GM23338 (cell line): ENCODE measurements around the gene IFNL3. TPM values are rescaled to one million over a fixed set of nuclear protein-coding genes. Genes with fewer than 3 reads are reported as not detected.
"Not testable (repeated sequence)": the region's sequence is repeated elsewhere in the genome, so short reads cannot be mapped to it uniquely, and the experiment has no call there.

Experiments used
- ATAC-seq: fragments of 200-7000 bp; cut with Tn5 transposase; 3 replicates; pipeline ENCODE4 v1.9.1; 2020
- DNase-seq: peaks from one replicate; pipeline ENCODE4 v3.0.0-alpha.2; 2015; ENCODE audit warnings: low spot score
- H2AFZ ChIP-seq: fragments of 200-600 bp; sonication (generic); 2 replicates; pipeline ENCODE4 v1.8.0; 2016; ENCODE audit warnings: antibody characterized with exemption, mild to moderate bottlenecking, moderate library complexity
- H3F3A ChIP-seq: fragments of 200-600 bp; sonication (generic); replicated peaks from 2 replicates; pipeline ENCODE4 v1.8.0; 2017; ENCODE audit warnings: antibody characterized with exemption, mixed run types, low read depth
- H3K27ac ChIP-seq: fragments of 200-600 bp; sonication (generic); 2 replicates; pipeline ENCODE4 v1.6.1; 2016; ENCODE audit warnings: low read depth
- H3K27me3 ChIP-seq: fragments of 200-600 bp; sonication (generic); 2 replicates; pipeline ENCODE4 v1.8.0; 2016; ENCODE audit warnings: mild to moderate bottlenecking, mixed run types, moderate library complexity; ENCODE audit not compliant: insufficient read depth
- H3K36me3 ChIP-seq: fragments of 200-600 bp; sonication (generic); 2 replicates; pipeline ENCODE4 v1.8.0; 2016; ENCODE audit warnings: mild to moderate bottlenecking; ENCODE audit not compliant: insufficient read depth
- H3K4me1 ChIP-seq: fragments of 200-600 bp; sonication (generic); 2 replicates; pipeline ENCODE4 v1.8.0; 2016; ENCODE audit warnings: mild to moderate bottlenecking, moderate library complexity; ENCODE audit not compliant: insufficient read depth
- H3K4me2 ChIP-seq: fragments of 200-600 bp; sonication (generic); 2 replicates; pipeline ENCODE4 v1.7.1; 2017; ENCODE audit warnings: mixed run types
- H3K4me3 ChIP-seq: fragments of 200-600 bp; sonication (generic); 2 replicates; pipeline ENCODE4 v1.6.1; 2016; ENCODE audit warnings: mixed run types
- H3K79me2 ChIP-seq: fragments of 200-600 bp; sonication (generic); replicated peaks from 2 replicates; pipeline ENCODE4 v1.8.0; 2017; ENCODE audit warnings: mild to moderate bottlenecking; ENCODE audit not compliant: insufficient read depth
- H3K9me2 ChIP-seq: fragments of 200-600 bp; sonication (generic); 2 replicates; pipeline ENCODE4 v1.8.0; 2017; ENCODE audit not compliant: insufficient read depth
- H4K20me1 ChIP-seq: fragments of 200-600 bp; sonication (generic); replicated peaks from 2 replicates; pipeline ENCODE4 v1.8.0; 2017; ENCODE audit warnings: mild to moderate bottlenecking; ENCODE audit not compliant: insufficient read depth
- H3K27ac Mint-ChIP-seq: 2 replicates; pipeline ENCODE4 v1.8.0; 2020; ENCODE audit warnings: inconsistent platforms, mild to moderate bottlenecking, moderate library complexity, mixed read lengths
- H3K27me3 Mint-ChIP-seq: 3 replicates; pipeline ENCODE4 v1.8.0; 2022; ENCODE audit warnings: low read depth, mild to moderate bottlenecking, moderate library complexity, mixed read lengths, inconsistent platforms; ENCODE audit not compliant: insufficient read depth, poor library complexity
- H3K36me3 Mint-ChIP-seq: 3 replicates; pipeline ENCODE4 v1.8.0; 2021; ENCODE audit warnings: low read depth, mild to moderate bottlenecking, inconsistent platforms, moderate library complexity, mixed read lengths
- H3K4me1 Mint-ChIP-seq: 3 replicates; pipeline ENCODE4 v1.8.0; 2020; ENCODE audit warnings: mild to moderate bottlenecking, inconsistent platforms, mixed read lengths
- H3K4me3 Mint-ChIP-seq: 3 replicates; pipeline ENCODE4 v1.8.0; 2021; ENCODE audit warnings: moderate library complexity, mild to moderate bottlenecking, inconsistent platforms, mixed read lengths
- H3K9me3 Mint-ChIP-seq: 3 replicates; pipeline ENCODE4 v1.8.0; 2020; ENCODE audit warnings: moderate library complexity, mild to moderate bottlenecking, inconsistent platforms, mixed read lengths
- CREB1 ChIP-seq: fragments of 250-450 bp; sonication (Bioruptor Pico); IDR thresholded peaks from 2 replicates; pipeline ENCODE4 v1.5.0; 2020; ENCODE audit warnings: low read depth, mild to moderate bottlenecking, moderate library complexity
- EZH2 ChIP-seq: fragments of 200-600 bp; sonication (generic); IDR thresholded peaks from one replicate; pipeline ENCODE4 v1.8.0; 2017; ENCODE audit warnings: antibody characterized with exemption, mild to moderate bottlenecking, low read depth; ENCODE audit not compliant: unreplicated experiment
- NANOG ChIP-seq: IDR thresholded peaks from 2 replicates; pipeline ENCODE4 v1.6.1; 2016; ENCODE audit warnings: antibody characterized with exemption, borderline replicate concordance
- POLR2AphosphoS5 ChIP-seq: IDR thresholded peaks from 2 replicates; pipeline ENCODE4 v1.6.1; 2016; ENCODE audit warnings: antibody characterized with exemption, low read depth
- STAT1 ChIP-seq: IDR thresholded peaks from one replicate; pipeline ENCODE4 v1.6.1; 2016; ENCODE audit warnings: antibody characterized with exemption; ENCODE audit not compliant: unreplicated experiment
- ZNF114 ChIP-seq: fragments of 250-450 bp; sonication (Bioruptor Pico); IDR thresholded peaks from 2 replicates; pipeline ENCODE4 v1.5.0; 2020; ENCODE audit warnings: mild to moderate bottlenecking, moderate library complexity
- ZNF331 ChIP-seq: fragments of 250-450 bp; sonication (Bioruptor Pico); IDR thresholded peaks from 2 replicates; pipeline ENCODE4 v1.5.0; 2020; ENCODE audit warnings: low read depth, mild to moderate bottlenecking, moderate library complexity
- polyA plus RNA-seq: library from polyadenylated mRNA; unstranded; fragments of >200 nt; fragmentation: Nextera tagmentation; extraction: Ambion mirVana; gene quantifications from 2 replicates; pipeline ENCODE4 v1.2.1, GENCODE V29; 2016
- total RNA-seq: library from RNA; depleted of rRNA; stranded (reverse); fragments of >200 nt; shearing (Covaris generic); gene quantifications from 2 replicates; pipeline ENCODE4 v1.2.3, GENCODE V29; 2014
- TF ChIP-seq, protein P1 (sequence below): IDR thresholded peaks from 2 replicates; pipeline ENCODE4 v1.6.1; 2016; ENCODE audit warnings: antibody characterized with exemption

Gene IFNL3
- total and polyA plus RNA-seq, 2 experiments from 2014 or later, result not detected

DNA sequence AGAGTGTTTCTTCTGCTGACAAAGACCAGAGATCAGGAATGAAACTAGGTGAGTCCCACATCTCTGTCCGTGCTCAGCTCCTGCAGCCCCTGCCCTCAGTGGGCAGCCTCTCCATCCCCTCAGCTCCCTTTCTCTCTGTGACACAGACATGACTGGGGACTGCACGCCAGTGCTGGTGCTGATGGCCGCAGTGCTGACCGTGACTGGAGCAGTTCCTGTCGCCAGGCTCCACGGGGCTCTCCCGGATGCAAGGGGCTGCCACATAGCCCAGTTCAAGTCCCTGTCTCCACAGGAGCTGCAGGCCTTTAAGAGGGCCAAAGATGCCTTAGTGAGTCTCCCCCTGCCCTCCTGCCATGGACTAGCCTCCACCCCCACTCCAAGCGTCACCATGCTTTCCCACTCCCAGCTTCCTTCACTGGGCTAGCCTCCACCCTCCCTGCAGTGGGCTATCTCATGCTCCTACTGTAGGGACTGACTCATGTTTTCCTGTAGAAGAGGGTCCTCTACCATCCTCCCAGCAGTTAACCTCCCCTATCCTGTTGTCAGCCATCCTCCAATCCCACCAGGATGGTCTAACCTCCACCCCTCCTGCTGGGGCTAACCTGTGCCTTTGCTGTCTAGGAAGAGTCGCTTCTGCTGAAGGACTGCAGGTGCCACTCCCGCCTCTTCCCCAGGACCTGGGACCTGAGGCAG is 23.9 kb upstream of the IFNL3 start:
- H3K27me3 Mint-ChIP-seq, result peaks cover 33% of the 10 kb centered on the region
- not testable (repeated sequence) for H3K27ac Mint-ChIP-seq, H3K4me3 ChIP-seq, ATAC-seq, DNase-seq, H3K4me1 Mint-ChIP-seq, H3K36me3 ChIP-seq, H3K4me3 Mint-ChIP-seq, H4K20me1 ChIP-seq, H3K9me2 ChIP-seq, H3K36me3 Mint-ChIP-seq, H3K9me3 Mint-ChIP-seq, H3K27ac ChIP-seq, H3K4me1 ChIP-seq, H2AFZ ChIP-seq, H3K4me2 ChIP-seq, H3F3A ChIP-seq, H3K79me2 ChIP-seq
- H3K27me3 ChIP-seq, result peaks cover 41% of the 10 kb centered on the region

DNA sequence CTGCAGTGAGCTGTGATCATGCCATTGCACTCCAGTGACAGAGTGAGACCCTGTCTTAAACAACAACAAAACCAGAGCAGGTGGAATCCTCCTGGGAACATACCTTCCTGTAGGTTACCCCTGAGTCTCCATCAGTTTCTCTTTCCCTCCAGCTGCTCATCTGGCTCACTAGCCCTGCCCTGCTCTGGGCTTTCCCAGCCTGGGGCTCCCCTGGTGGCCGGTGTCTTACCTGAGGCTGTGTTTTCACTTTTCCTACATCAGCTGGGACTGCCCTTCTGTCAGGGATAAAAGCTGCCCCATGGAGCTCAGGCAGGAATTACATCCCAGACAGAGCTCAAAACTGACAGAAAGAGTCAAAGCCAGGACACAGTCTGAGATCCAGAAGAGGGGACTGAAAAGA is 23.3 kb upstream of the IFNL3 start, which contains the start of gene IFNL2:
Gene IFNL2, plus strand, starts transcription at position 312 of the 400 bp plus-strand sequence. CDS start 173 bp downstream, outside the sequence.
- H3K36me3 Mint-ChIP-seq, result not testable (repeated sequence)
- ATAC-seq, result peak; percentile 51

DNA sequence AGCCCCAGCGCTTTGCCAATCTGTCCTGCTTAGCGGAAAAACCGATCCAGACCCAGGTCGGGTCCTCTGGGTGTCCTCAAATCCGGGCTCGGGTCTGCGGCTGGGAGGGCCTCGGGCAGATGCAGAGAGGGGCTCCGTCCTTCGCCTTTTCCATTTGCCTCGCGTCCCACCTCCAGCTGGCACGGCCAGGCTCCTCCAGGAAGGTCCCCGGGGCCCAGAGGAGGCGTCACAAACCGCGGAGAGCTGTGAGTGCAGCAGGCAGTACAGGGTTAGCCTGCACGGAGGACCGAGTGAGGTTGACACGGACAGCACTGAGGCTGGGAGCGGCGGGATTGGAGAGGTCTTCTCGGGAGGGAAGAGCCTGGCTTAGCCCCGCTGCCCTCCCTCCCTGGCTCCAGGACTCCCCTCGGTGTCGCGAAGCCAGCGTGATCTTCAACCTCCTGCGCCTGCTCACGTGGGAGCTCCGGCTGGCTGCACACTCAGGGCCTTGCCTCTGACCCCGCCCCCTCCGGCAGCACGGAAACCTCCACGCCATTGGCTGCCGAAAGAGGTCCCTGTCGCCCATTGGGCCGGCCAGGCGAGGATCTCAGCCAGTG is 20.6 kb upstream of the IFNL3 start:
- ATAC-seq (peak; percentile 46), DNase-seq (peak; percentile 73)
- H3K27me3 Mint-ChIP-seq, result peaks cover 47% of the 10 kb centered on the region
- peaks cover 11% of the 10 kb centered on the region for H3K9me3 Mint-ChIP-seq
- H2AFZ ChIP-seq, result peak overlapping the region; percentile 95
- no peaks in the 10 kb centered on the region; the same call in 1 of the 2 replicates for H4K20me1 ChIP-seq
- H3K4me2 ChIP-seq, result peak overlapping the region; percentile 79
- H3K36me3 ChIP-seq, result no peaks in the 10 kb centered on the region
- H3K9me2 ChIP-seq, result no peaks in the 10 kb centered on the region
- H3K27ac Mint-ChIP-seq, result no peak overlapping the region
- peaks cover 71% of the 10 kb centered on the region for H3K27me3 ChIP-seq
- H3K4me1 Mint-ChIP-seq, result peaks cover 8% of the 10 kb centered on the region; the same call in 2 of the 3 replicates
- no peaks in the 10 kb centered on the region; the same call in 1 of the 2 replicates for H3K4me1 ChIP-seq
- TF ChIP-seq NANOG, result no peak
- no peak for TF ChIP-seq ZNF331 (CRISPR knock-in tag)
- TF ChIP-seq CREB1 (CRISPR knock-in tag), result no peak
- no peak for TF ChIP-seq STAT1
- TF ChIP-seq ZNF114 (CRISPR knock-in tag), result no peak
- TF ChIP-seq, protein P1, sequence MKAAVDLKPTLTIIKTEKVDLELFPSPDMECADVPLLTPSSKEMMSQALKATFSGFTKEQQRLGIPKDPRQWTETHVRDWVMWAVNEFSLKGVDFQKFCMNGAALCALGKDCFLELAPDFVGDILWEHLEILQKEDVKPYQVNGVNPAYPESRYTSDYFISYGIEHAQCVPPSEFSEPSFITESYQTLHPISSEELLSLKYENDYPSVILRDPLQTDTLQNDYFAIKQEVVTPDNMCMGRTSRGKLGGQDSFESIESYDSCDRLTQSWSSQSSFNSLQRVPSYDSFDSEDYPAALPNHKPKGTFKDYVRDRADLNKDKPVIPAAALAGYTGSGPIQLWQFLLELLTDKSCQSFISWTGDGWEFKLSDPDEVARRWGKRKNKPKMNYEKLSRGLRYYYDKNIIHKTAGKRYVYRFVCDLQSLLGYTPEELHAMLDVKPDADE, result no peak
- TF ChIP-seq EZH2, result peak; percentile 71
- TF ChIP-seq POLR2AphosphoS5, result no peak
- H3K4me3 Mint-ChIP-seq, result peak overlapping the region; percentile 55
- H3K36me3 Mint-ChIP-seq, result peaks cover 3% of the 10 kb centered on the region; the same call in 1 of the 3 replicates
- H3K79me2 ChIP-seq, result no peaks in the 10 kb centered on the region
- H3F3A ChIP-seq, result no peaks in the 10 kb centered on the region
- peak overlapping the region; percentile 52 for H3K4me3 ChIP-seq
- H3K27ac ChIP-seq, result no peak overlapping the region

More for the DNA sequence above, 23.3 kb upstream of the IFNL3 start, which contains the start of gene IFNL2:
- not testable (repeated sequence) for H3K9me3 Mint-ChIP-seq, H3K79me2 ChIP-seq, H3F3A ChIP-seq, H3K4me3 Mint-ChIP-seq, H3K4me3 ChIP-seq, H4K20me1 ChIP-seq, H3K27ac ChIP-seq, H3K27ac Mint-ChIP-seq, H2AFZ ChIP-seq, H3K4me1 Mint-ChIP-seq, H3K4me2 ChIP-seq, H3K4me1 ChIP-seq, H3K36me3 ChIP-seq, H3K9me2 ChIP-seq
- H3K27me3 ChIP-seq, result peaks cover 47% of the 10 kb centered on the region
- H3K27me3 Mint-ChIP-seq, result peaks cover 39% of the 10 kb centered on the region
- peak; percentile 26 for DNase-seq
